B cell (primary cell): ENCODE results near the gene CMC4. TPM values are rescaled to one million over a fixed set of nuclear protein-coding genes. Genes with fewer than 3 reads are reported as not detected.
A peak's percentile ranks its signal among the peaks of the same experiment; 100 is the strongest.

ENCODE experiments used
- ATAC-seq: fragments of 200-7000 bp; cut with Tn5 transposase; one replicate; pipeline ENCODE4 v1.10.0; 2021; ENCODE audit warnings: low read depth, mild to moderate bottlenecking, moderate number of reproducible peaks, moderate library complexity
- CTCF ChIA-PET: fragments of 350-600 bp; sonication (Branson Sonifier 250); formaldehyde crosslinking; loops from one replicate; lab custom pipeline; 2021; ENCODE audit warnings: antibody characterized with exemption, inconsistent platforms; lab: Charles Lee
- POLR2A ChIA-PET: fragments of 350-600 bp; sonication (Branson Sonifier 250); formaldehyde crosslinking; loops from one replicate; lab custom pipeline; 2021; ENCODE audit warnings: antibody characterized with exemption; lab: Charles Lee
- DNase-seq: peaks from one replicate; pipeline ENCODE4 v3.0.0; 2013
- H2AFZ ChIP-seq: 2 replicates; pipeline ENCODE4 v1.6.1; 2012; ENCODE audit warnings: mild to moderate bottlenecking, low read depth, low read length; ENCODE audit not compliant: insufficient read depth, poor library complexity, severe bottlenecking
- H3K27ac ChIP-seq, 2 donors: 1 replicate in 1 of 2; 2 replicates in 1 of 2; pipeline ENCODE4 v1.5.1; 2012 to 2013; ENCODE audit warnings: low read length in 2 of 2, mild to moderate bottlenecking in 2 of 2, moderate library complexity in 1 of 2
- H3K27me3 ChIP-seq, 4 experiments: fragments of 200-600 bp in 1 of 4; sonication (generic) in 1 of 4; replicated peaks in 1 of 4; 1 replicate in 2 of 4; 2 replicates in 2 of 4; pipeline versions ENCODE4 v1.6.1 to v1.7.0; 2013 to 2016; ENCODE audit warnings: low read length in 3 of 4, mild to moderate bottlenecking in 2 of 4, mixed read lengths in 1 of 4, moderate library complexity in 1 of 4; ENCODE audit not compliant: insufficient read depth in 4 of 4, control insufficient read depth in 3 of 4; ENCODE audit errors: control extremely low read depth in 1 of 4
- H3K36me3 ChIP-seq, 2 experiments: replicated peaks in 1 of 2; 1 replicate in 1 of 2; 2 replicates in 1 of 2; pipeline versions ENCODE4 v1.6.1 to v1.7.1; 2013; ENCODE audit warnings: low read length in 1 of 2; ENCODE audit not compliant: insufficient read depth in 2 of 2, control insufficient read depth in 1 of 2; ENCODE audit errors: control extremely low read depth in 1 of 2, extremely low read depth in 1 of 2
- H3K4me1 ChIP-seq, 2 donors: fragments of 200-600 bp in 1 of 2; sonication (generic) in 1 of 2; 1 replicate in 1 of 2; 2 replicates in 1 of 2; pipeline versions ENCODE4 v1.5.1 to v1.6.1; 2013 to 2017; ENCODE audit warnings: low read length in 2 of 2; ENCODE audit not compliant: control insufficient read depth in 2 of 2, insufficient read depth in 2 of 2
- H3K4me2 ChIP-seq: replicated peaks from 2 replicates; pipeline ENCODE3; 2012; ENCODE audit warnings: mild to moderate bottlenecking, low read depth, low read length; ENCODE audit not compliant: poor library complexity, severe bottlenecking
- H3K4me3 ChIP-seq, 5 experiments: fragments of 200-600 bp in 1 of 5; sonication (generic) in 1 of 5; 1 replicate in 3 of 5; 2 replicates in 2 of 5; pipeline versions ENCODE4 v1.5.1 to v1.7.0; 2011 to 2016; ENCODE audit warnings: low read length in 4 of 5, mild to moderate bottlenecking in 4 of 5, low read depth in 2 of 5, control low read depth in 1 of 5, moderate library complexity in 1 of 5; ENCODE audit not compliant: insufficient read depth in 1 of 5; ENCODE audit errors: control extremely low read depth in 1 of 5, extremely low read depth in 1 of 5
- H3K79me2 ChIP-seq: fragments of 200-600 bp; sonication (generic); one replicate; pipeline ENCODE4 v1.6.0; 2016; ENCODE audit warnings: low read length; ENCODE audit not compliant: control insufficient read depth, insufficient read depth
- H3K9ac ChIP-seq: fragments of 200-600 bp; sonication (generic); 2 replicates; pipeline ENCODE4 v1.6.1; 2017; ENCODE audit warnings: mild to moderate bottlenecking, low read length, moderate library complexity
- H3K9me3 ChIP-seq, 3 donors: one replicate each; pipeline versions ENCODE4 v1.6.1 to v1.7.1; 2013; ENCODE audit warnings: low read length in 2 of 3; ENCODE audit not compliant: control insufficient read depth in 2 of 3, insufficient read depth in 1 of 3; ENCODE audit errors: control extremely low read depth in 1 of 3
- H4K20me1 ChIP-seq: 2 replicates; pipeline ENCODE4 v1.6.0; 2012; ENCODE audit warnings: mild to moderate bottlenecking, low read length; ENCODE audit not compliant: insufficient read depth, control insufficient read depth, poor library complexity, severe bottlenecking
- H3K27ac Mint-ChIP-seq: one replicate; pipeline ENCODE4 v1.8.0; 2021; ENCODE audit warnings: mixed read lengths
- H3K27me3 Mint-ChIP-seq: one replicate; pipeline ENCODE4 v1.8.0; 2021; ENCODE audit warnings: mixed read lengths
- H3K4me1 Mint-ChIP-seq: one replicate; pipeline ENCODE4 v1.8.0; 2021; ENCODE audit warnings: mixed read lengths
- H3K4me3 Mint-ChIP-seq: one replicate; pipeline ENCODE4 v1.8.0; 2021; ENCODE audit warnings: mixed read lengths
- H3K9me3 Mint-ChIP-seq: one replicate; pipeline ENCODE4 v1.8.0; 2022; ENCODE audit warnings: mixed read lengths; ENCODE audit not compliant: insufficient read depth
- EZH2 ChIP-seq: IDR thresholded peaks from 2 replicates; pipeline ENCODE4 v1.6.1; 2012; ENCODE audit warnings: borderline replicate concordance, low read depth, mild to moderate bottlenecking, moderate library complexity, low read length; ENCODE audit not compliant: insufficient read depth, poor library complexity, severe bottlenecking
- WGBS: methylation state at CpG from one replicate; pipeline ENCODE4 v1.1.5; 2013; ENCODE audit warnings: missing lambda C conversion rate; ENCODE audit not compliant: insufficient coverage; 5-methylcytosine and 5-hydroxymethylcytosine counted together
- intact Hi-C: fragments of 100-400 bp; cut with micrococcal nuclease; formaldehyde crosslinking; loops from one replicate; pipeline ENCODE4 v1.10.0; 2022
- polyA plus RNA-seq: library from polyadenylated mRNA; depleted of rRNA; stranded (reverse); fragments of >200 nt; gene quantifications from 2 replicates; pipeline ENCODE4 v1.2.3, GENCODE V29; 2012
- total RNA-seq, 2 donors: library from RNA; stranded (reverse); fragments of 120-200 nt in 1 of 2; gene quantifications; 1 replicate in 1 of 2; 2 replicates in 1 of 2; pipeline versions ENCODE4 v1.2.3 to v1.2.4, GENCODE V29; 2013 to 2022
- TF ChIP-seq, protein P1 (sequence below): fragments of 200-600 bp; IDR thresholded peaks from one replicate; pipeline ENCODE4 v1.8.0; 2022; ENCODE audit warnings: antibody characterized with exemption, mild to moderate bottlenecking

CMC4 gene
- total and polyA plus RNA-seq, 2 donors (not counting 1 experiment from before 2014, with no cell fraction given): 6.0 to 10.1 TPM

- Mint-ChIP-seq H3K4me1 (peaks cover 24% of the 10 kb centered on the region), H3K27ac (peak within 1 kb of the TSS; percentile 92), H3K27me3 (no peaks in the 10 kb centered on the region), H3K9me3 (no peaks in the 10 kb centered on the region), H3K4me3 (peak within 1 kb of the TSS; percentile 92)
- DNase-seq (peak; percentile 95), ATAC-seq (peak; percentile 86)
- Histone ChIP-seq H3K4me1 (peaks cover 4 to 8% of the 10 kb centered on the region in 2 donors), H3K27me3 (no peaks in the 10 kb centered on the region), H3K27ac (peak within 1 kb of the TSS; percentile 90 to 94), H3K4me2 (peak within 1 kb of the TSS; percentile 68), H3K36me3 (no peaks in the 10 kb centered on the region), H2AFZ (peak within 1 kb of the TSS; percentile 51), H4K20me1 (no peaks in the 10 kb centered on the region), H3K9me3 (no peaks in the 10 kb centered on the region), H3K79me2 (peaks cover 30% of the 10 kb centered on the region), H3K9ac (peak within 1 kb of the TSS; percentile 75), H3K4me3 (peak within 1 kb of the TSS; percentile 65 to 85 (median 70))
- intact Hi-C loops: loop anchor here (1.0 to 10.0 kb wide), 5 partner anchors 44 to 238 kb away; partner anchors contain the start of genes BRCC3, CMC4, MPP1 and MTCP1
- ChIA-PET CTCF (interaction anchor here (0.5 to 1.3 kb wide), 6 partner anchors 30 to 47 kb away, joined by 3 to 6 read pairs (median 4); no protein-coding TSS in a partner anchor), POLR2A (interaction anchor here (1.0 to 1.4 kb wide), 2 partner anchors 44 to 49 kb away, joined by 3 to 7 read pairs; partner anchors contain the start of genes BRCC3, CMC4 and MTCP1)
- under 1% methylated on average over 73 of the region's 82 CpGs for WGBS
- TF ChIP-seq EZH2: no peak
- TF ChIP-seq, protein P1, sequence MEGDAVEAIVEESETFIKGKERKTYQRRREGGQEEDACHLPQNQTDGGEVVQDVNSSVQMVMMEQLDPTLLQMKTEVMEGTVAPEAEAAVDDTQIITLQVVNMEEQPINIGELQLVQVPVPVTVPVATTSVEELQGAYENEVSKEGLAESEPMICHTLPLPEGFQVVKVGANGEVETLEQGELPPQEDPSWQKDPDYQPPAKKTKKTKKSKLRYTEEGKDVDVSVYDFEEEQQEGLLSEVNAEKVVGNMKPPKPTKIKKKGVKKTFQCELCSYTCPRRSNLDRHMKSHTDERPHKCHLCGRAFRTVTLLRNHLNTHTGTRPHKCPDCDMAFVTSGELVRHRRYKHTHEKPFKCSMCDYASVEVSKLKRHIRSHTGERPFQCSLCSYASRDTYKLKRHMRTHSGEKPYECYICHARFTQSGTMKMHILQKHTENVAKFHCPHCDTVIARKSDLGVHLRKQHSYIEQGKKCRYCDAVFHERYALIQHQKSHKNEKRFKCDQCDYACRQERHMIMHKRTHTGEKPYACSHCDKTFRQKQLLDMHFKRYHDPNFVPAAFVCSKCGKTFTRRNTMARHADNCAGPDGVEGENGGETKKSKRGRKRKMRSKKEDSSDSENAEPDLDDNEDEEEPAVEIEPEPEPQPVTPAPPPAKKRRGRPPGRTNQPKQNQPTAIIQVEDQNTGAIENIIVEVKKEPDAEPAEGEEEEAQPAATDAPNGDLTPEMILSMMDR: no peak
These were observed 44.0 kb downstream of the CMC4 start, which contains the start of gene FUNDC2 for GRCh38 chrX:155026727-155027508. FUNDC2 (plus strand) TSS chrX:155026844; CDS start chrX:155026939, 95 bp downstream.

GRCh38 chrX:155026420-155026726, 44.6 kb downstream of the CMC4 start:
- 0% methylated on average over 6 of the region's 16 CpGs for WGBS
- Mint-ChIP-seq H3K27ac (peak overlapping the region; percentile 92), H3K27me3 (no peaks in the 10 kb centered on the region), H3K9me3 (no peaks in the 10 kb centered on the region), H3K4me3 (peak overlapping the region; percentile 84), H3K4me1 (peaks cover 22% of the 10 kb centered on the region)
- intact Hi-C loops: loop anchor here (1.0 to 10.0 kb wide), 4 partner anchors 46 to 238 kb away; partner anchors contain the start of genes MPP1, RAB39B and VBP1
- peaks cover 4 to 8% of the 10 kb centered on the region in 2 donors for H3K4me1 ChIP-seq
- ATAC-seq: no peak
- ChIA-PET POLR2A (interaction anchor here (1.0 to 1.4 kb wide), 2 partner anchors 44 to 49 kb away, joined by 3 to 7 read pairs; partner anchors contain the start of genes BRCC3, CMC4 and MTCP1), CTCF (interaction anchor here (0.5 to 1.3 kb wide), 6 partner anchors 31 to 46 kb away, joined by 3 to 6 read pairs (median 4); no protein-coding TSS in a partner anchor)
- no peaks in the 10 kb centered on the region for H4K20me1 ChIP-seq
- peak overlapping the region; percentile 63 for H3K9ac ChIP-seq
- peak overlapping the region; percentile 62 for H3K4me2 ChIP-seq
- TF ChIP-seq EZH2: no peak
- TF ChIP-seq, protein P1: no peak
- no peaks in the 10 kb centered on the region for H3K9me3 ChIP-seq
- peak overlapping the region; percentile 11 to 58 (median 42) for H3K4me3 ChIP-seq
- H2AFZ ChIP-seq: peak overlapping the region; percentile 51
- no peaks in the 10 kb centered on the region for H3K36me3 ChIP-seq
- no peak for DNase-seq
- no peaks in the 10 kb centered on the region for H3K27me3 ChIP-seq
- H3K27ac ChIP-seq: peak overlapping the region; percentile 62 to 94
- peaks cover 30% of the 10 kb centered on the region for H3K79me2 ChIP-seq
